Activated T-helper 17 cell treated with anti-CD3 and anti-CD28 coated beads, Interleukin-2, amount 50 U/mL, for 72 hours (primary cell): Measurements from ENCODE around the gene IL17REL. TPM values are rescaled to one million over a fixed set of nuclear protein-coding genes. Genes with fewer than 3 reads are reported as not detected.
"Not testable (repeated sequence)": the region's sequence is repeated elsewhere in the genome, so short reads cannot be mapped to it uniquely, and the experiment has no call there.

ENCODE experiments used
- ATAC-seq: fragments of 150-1000 bp; cut with Tn5 transposase; replicated peaks from 2 replicates; pipeline ENCODE4 v1.10.0; 2021; ENCODE audit warnings: mild to moderate bottlenecking, moderate library complexity
- H3K27ac Mint-ChIP-seq: one replicate; pipeline ENCODE4 v1.8.0; 2022; ENCODE audit warnings: mixed read lengths
- H3K27me3 Mint-ChIP-seq: one replicate; pipeline ENCODE4 v1.8.0; 2022; ENCODE audit warnings: mixed read lengths
- H3K36me3 Mint-ChIP-seq: one replicate; pipeline ENCODE4 v1.8.0; 2022; ENCODE audit warnings: low read depth, mild to moderate bottlenecking, mixed read lengths
- H3K4me1 Mint-ChIP-seq: one replicate; pipeline ENCODE4 v1.8.0; 2022; ENCODE audit warnings: mixed read lengths
- H3K4me3 Mint-ChIP-seq: one replicate; pipeline ENCODE4 v1.8.0; 2022; ENCODE audit warnings: mild to moderate bottlenecking, mixed read lengths
- H3K9me3 Mint-ChIP-seq: one replicate; pipeline ENCODE4 v1.8.0; 2022; ENCODE audit warnings: mixed read lengths
- total RNA-seq, 2 donors: library from RNA; stranded (reverse); gene quantifications; one replicate each; pipeline ENCODE4 v1.2.3, GENCODE V29; 2022

IL17REL gene
- total RNA-seq, 2 donors from 2014 or later: 0.09 to 0.42 TPM

DNA sequence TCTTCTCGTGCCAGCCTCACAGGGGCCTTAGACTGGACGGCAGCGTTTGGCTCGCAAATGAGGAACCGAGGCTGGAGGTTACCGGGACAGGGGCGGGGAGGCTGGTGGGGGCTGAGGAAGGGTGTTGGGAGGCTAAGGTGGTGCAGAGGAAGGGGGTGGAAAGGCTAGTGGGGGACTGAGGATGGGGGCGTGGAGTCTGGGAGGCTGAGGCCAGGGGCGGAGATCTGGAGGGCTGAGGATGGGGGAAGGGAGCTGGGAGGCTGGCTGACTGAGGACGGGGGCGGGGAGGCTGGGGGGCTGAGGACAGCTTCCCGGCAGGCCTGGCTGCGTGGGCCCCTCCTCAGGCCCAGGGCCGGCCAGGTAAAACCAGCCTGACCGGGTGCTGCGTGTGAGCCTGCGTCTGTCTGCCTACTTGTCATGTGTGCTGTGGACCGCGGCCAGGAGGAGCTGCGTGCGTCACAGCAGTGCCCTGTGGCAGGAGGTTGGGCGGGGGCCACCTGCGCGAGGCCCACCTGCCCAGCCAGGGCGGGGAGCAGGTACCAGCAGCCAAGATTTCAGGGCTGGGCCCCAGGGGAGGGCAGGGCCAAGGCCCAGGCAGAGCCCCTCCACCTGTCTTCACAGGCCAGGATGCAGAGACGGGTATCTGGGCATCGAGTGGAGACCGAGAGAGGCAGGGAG, 61.4 kb downstream of the IL17REL start:
- Mint-ChIP-seq H3K4me1 (no peaks in the 10 kb centered on the region), H3K27me3 (no peaks in the 10 kb centered on the region), H3K27ac (no peak overlapping the region), H3K4me3 (no peak overlapping the region), H3K36me3 (no peaks in the 10 kb centered on the region), H3K9me3 (no peaks in the 10 kb centered on the region)
- ATAC-seq: no peak

- H3K9me3 Mint-ChIP-seq: no peaks in the 10 kb centered on the region
- no peak overlapping the region for H3K4me3 Mint-ChIP-seq
- no peak for ATAC-seq
- H3K4me1 Mint-ChIP-seq: no peaks in the 10 kb centered on the region
- H3K27ac Mint-ChIP-seq: no peak overlapping the region
- H3K36me3 Mint-ChIP-seq: no peaks in the 10 kb centered on the region
- no peaks in the 10 kb centered on the region for H3K27me3 Mint-ChIP-seq
Observed at GRCh38 chr22:49950396-49950994, 62.1 kb downstream of the IL17REL start.

- H3K9me3 Mint-ChIP-seq: no peaks in the 10 kb centered on the region
- no peaks in the 10 kb centered on the region for H3K4me1 Mint-ChIP-seq
- ATAC-seq: no peak
- H3K36me3 Mint-ChIP-seq: no peaks in the 10 kb centered on the region
- H3K27me3 Mint-ChIP-seq: no peaks in the 10 kb centered on the region
- H3K4me3 Mint-ChIP-seq: no peak overlapping the region
- no peak overlapping the region for H3K27ac Mint-ChIP-seq
Observed at GRCh38 chr22:49949914-49950292, 62.7 kb downstream of the IL17REL start.

DNA sequence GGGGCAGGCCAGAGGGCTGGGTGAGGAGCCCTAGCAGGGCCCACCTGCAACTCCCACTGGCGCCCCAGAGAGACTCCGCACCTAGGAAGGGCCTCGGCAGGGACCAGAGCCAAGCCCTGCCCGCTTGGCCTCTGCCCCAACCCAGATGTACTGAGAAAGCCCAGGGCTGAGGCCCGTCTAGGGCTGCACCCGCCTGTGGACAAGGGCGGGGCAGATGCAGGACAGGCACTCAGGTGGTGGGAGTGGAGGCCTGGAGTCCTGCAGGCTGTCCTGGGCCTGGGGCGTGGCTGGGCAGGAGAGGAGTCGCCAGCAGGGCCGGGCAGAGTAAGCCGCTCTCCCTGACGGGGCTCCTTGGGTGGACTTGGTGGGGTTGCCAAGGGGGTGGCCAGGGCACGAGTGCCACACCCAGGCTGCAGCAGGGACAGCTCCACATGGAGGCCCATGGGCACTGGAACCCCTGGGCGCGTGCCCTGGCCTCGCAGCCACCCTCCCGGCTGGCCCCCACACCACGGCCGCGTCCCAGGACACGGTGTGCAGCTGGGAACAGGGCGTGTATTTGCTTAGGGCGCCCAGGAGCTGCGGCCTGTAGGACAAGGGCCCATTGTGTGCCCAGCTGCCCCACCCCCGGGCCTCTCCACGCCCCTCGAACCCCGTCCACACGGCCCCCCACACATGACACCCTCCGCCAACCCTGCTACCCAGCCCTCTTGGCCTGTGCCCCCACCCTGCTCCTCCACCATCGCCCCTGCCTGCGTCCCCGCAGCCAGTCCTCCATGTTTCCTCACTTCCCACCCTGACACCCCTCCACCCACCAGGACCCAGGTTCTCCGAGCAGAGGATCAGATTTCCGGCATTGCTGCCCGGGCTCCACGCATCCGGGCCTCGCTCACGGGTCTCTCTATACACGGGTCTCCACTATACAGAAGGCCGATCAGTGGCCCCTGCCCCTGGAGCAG, 63.3 kb downstream of the IL17REL start:
- Mint-ChIP-seq H3K27ac (no peak overlapping the region), H3K36me3 (no peaks in the 10 kb centered on the region), H3K9me3 (no peaks in the 10 kb centered on the region), H3K4me1 (no peaks in the 10 kb centered on the region), H3K4me3 (no peak overlapping the region), H3K27me3 (no peaks in the 10 kb centered on the region)
- ATAC-seq: no peak

DNA sequence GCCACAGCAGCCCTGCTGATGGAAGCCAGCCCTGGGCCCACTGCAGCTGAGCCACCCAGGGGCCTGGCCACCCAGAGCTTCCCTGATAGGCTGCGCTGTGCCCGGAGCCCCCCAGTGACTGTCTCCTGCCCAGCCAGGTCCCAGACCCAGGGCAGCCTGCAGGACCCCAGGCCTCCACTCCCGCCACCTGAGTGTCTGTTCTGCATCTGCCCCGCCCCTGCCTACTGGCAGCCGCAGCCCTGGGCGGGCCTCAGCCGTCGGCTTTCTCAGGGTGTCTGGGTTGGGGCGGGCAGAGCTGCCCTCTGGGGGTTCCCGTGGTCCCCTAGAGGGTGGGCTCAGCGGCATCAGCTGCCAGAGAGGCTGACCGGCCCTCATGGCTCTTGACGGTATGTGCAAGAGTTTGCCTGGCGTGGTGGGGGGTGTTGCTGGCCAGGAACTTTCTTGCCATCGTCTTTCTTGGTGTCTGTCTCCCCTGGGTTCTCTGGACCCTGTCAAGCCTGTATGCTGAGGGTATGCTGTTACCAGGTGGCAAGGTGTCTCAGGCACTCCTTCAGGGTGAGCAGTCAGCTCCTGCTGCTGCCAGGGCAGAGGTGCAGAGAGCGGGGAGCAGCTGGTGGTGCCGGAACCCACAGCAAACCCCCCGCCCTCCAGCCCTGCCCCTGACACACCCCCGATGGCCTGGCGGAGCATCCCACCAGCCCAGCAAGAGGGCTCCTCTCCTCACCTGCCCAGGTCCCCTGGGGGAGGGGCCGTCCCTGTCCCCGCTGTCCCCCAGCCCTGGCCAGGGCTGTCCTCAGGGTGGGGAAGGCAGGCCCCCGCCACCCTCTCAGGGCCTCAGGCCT, 64.2 kb downstream of the IL17REL start:
- Mint-ChIP-seq H3K27ac (no peak overlapping the region), H3K36me3 (no peaks in the 10 kb centered on the region), H3K4me1 (no peaks in the 10 kb centered on the region), H3K27me3 (no peaks in the 10 kb centered on the region), H3K4me3 (no peak overlapping the region), H3K9me3 (no peaks in the 10 kb centered on the region)
- no peak for ATAC-seq

GRCh38 chr22:49947296-49947622, 65.3 kb downstream of the IL17REL start:
- no peak overlapping the region for H3K4me3 Mint-ChIP-seq
- H3K9me3 Mint-ChIP-seq: no peaks in the 10 kb centered on the region
- no peak overlapping the region for H3K27ac Mint-ChIP-seq
- no peaks in the 10 kb centered on the region for H3K4me1 Mint-ChIP-seq
- ATAC-seq: no peak
- H3K36me3 Mint-ChIP-seq: no peaks in the 10 kb centered on the region
- H3K27me3 Mint-ChIP-seq: no peaks in the 10 kb centered on the region

- no peaks in the 10 kb centered on the region for H3K9me3 Mint-ChIP-seq
- H3K4me3 Mint-ChIP-seq: no peak overlapping the region
- H3K36me3 Mint-ChIP-seq: no peaks in the 10 kb centered on the region
- no peaks in the 10 kb centered on the region for H3K27me3 Mint-ChIP-seq
- no peak for ATAC-seq
- no peaks in the 10 kb centered on the region for H3K4me1 Mint-ChIP-seq
- H3K27ac Mint-ChIP-seq: no peak overlapping the region
Observed at GRCh38 chr22:49946612-49947295, 65.8 kb downstream of the IL17REL start.

DNA sequence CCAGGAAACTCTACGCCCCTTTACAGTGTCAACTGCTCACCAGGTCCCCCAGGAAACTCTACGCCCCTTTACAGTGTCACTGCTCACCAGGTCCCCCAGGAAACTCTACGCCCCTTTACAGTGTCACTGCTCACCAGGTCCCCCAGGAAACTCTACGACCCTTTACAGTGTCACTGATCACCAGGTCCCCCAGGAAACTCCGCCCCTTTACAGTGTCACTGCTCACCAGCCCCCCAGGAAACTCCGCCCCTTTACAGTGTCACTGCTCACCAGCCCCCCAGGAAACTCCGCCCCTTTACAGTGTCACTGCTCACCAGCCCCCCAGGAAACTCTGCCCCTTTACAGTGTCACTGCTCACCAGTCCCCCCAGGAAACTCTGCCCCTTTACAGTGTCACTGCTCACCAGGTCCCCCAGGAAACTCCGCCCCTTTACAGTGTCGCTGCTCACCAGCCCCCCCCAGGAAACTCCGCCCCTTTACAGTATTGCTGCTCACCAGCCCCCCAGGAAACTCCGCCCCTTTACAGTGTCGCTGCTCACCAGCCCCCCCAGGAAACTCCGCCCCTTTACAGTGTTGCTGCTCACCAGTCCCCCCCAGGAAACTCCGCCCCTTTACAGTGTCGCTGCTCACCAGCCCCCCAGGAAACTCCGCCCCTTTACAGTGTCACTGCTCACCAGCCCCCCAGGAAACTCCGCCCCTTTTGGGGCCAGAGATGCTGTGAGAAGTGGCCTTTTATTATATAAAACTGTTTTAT, 67.3 kb downstream of the IL17REL start:
- not testable (repeated sequence) for ATAC-seq, H3K4me1 Mint-ChIP-seq, H3K4me3 Mint-ChIP-seq, H3K9me3 Mint-ChIP-seq, H3K27me3 Mint-ChIP-seq, H3K36me3 Mint-ChIP-seq
- H3K27ac Mint-ChIP-seq: peak overlapping the region; percentile 61

Other genes with a start within 250 kb of the IL17REL start
- gene BRD1, start 184.9 kb downstream of the IL17REL start, total RNA-seq: 10 to 100 TPM; 43.4 to 43.8 TPM
- gene ZBED4, start 158.9 kb downstream of the IL17REL start, total RNA-seq: 10 to 100 TPM; 27.1 to 28.5 TPM
- gene ALG12, start 94.3 kb downstream of the IL17REL start, total RNA-seq: 10 to 100 TPM; 19.5 to 21.9 TPM
- gene CRELD2, start 94.1 kb downstream of the IL17REL start, total RNA-seq: 10 to 100 TPM; 22.7 to 38.6 TPM
- gene PIM3, start 52.0 kb downstream of the IL17REL start, total RNA-seq: 100 to 1,000 TPM in 1 of 2 donors, 10 to 100 TPM in 1; 94.8 to 235 TPM
- not detected for gene TTLL8, start 45.5 kb upstream of the IL17REL start, total RNA-seq
- gene MLC1, start 72.7 kb upstream of the IL17REL start, total RNA-seq: under 1 TPM in 1 of 2 donors, not detected in 1; 0.13 TPM
- not detected for gene MOV10L1, start 77.2 kb upstream of the IL17REL start, total RNA-seq
- 10 to 100 TPM in 1 of 2 donors, 1 to 10 TPM in 1; 2.5 to 16.6 TPM for gene PANX2, start 158.0 kb upstream of the IL17REL start, total RNA-seq
- gene TRABD, start 173.1 kb upstream of the IL17REL start, total RNA-seq: 100 to 1,000 TPM in 1 of 2 donors, 10 to 100 TPM in 1; 70.1 to 116 TPM
- 10 to 100 TPM; 16.5 to 26.7 TPM for gene SELENOO, start 188.2 kb upstream of the IL17REL start, total RNA-seq
- gene TUBGCP6, start 232.3 kb upstream of the IL17REL start, total RNA-seq: 10 to 100 TPM; 44.5 to 51.1 TPM
- gene HDAC10, start 238.5 kb upstream of the IL17REL start, total RNA-seq: 10 to 100 TPM; 66.4 to 67.5 TPM
- gene MAPK12, start 248.9 kb upstream of the IL17REL start, total RNA-seq: 10 to 100 TPM in 1 of 2 donors, 1 to 10 TPM in 1; 5.0 to 14.8 TPM